ENCODE data around the gene LCN1.

LCN1 gene

GRCh38 chr9:135488527-135488926 lies 32.7 kb upstream of the LCN1 start:
- no peak for DNase-seq (ENCODE audit: low read depth)

GRCh38 chr9:135489188-135489906 lies 31.9 kb upstream of the LCN1 start:
- DNase-seq (ENCODE audit: low read depth) = no peak

DNA sequence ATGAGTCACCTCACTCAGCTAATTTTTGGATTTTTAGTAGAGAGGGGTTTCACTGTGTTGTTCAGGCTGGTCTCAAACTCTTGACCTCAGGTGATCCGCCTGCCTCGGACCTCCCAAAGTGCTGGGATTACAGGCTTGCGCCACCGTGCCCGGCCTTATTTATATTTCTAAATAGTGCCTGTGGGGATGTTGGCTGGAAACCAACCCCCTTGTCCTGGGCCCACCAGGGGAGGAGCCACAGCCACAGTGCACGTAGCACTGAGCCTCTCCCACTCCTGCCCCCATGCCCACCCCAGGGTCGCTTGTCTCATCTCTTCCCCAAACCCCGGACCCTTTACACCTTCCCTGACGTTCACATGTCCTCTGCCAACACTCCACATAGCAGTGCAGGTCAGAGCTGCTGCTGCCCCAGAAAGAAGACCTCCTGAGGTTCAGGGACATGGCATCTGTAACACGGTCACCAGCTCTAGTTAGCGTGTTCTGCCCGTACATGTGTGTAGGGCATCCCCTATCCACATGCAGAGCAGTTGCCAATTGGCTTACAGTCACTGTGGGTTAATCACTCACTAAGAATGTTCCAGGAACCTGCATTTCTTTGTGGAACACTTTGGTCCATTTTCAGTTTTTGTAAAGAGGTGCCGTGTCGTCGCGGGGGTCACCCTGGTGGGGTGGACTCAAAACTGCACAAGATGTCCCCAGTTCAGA lies 30.9 kb upstream of the LCN1 start:
- no peak for DNase-seq (ENCODE audit: low read depth)

DNA sequence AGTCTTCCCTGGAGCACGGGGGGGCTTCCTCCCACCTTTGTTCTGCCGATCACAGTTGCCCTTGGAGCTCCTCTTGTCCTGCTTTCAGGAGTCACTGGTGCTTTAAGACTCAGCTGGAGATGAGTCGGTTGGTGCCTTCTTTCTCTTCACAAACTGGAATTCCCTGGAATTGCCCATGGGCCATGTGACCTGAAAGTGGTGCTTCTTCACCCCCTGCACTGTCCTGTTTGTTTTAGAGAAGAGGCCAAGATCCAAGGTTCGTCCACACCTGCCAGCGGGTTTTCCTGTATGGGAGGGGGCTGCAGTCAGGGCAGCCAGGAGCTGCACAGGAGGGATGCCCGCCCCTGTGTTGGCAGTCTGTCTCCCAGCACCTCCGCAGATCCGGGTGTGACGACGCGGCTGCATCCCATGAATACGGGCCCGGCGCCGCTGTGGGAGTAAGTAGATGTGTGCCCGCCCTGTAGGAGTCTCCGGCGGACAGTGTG lies 30.2 kb upstream of the LCN1 start:
- DNase-seq (ENCODE audit: low read depth) = no peak

DNA sequence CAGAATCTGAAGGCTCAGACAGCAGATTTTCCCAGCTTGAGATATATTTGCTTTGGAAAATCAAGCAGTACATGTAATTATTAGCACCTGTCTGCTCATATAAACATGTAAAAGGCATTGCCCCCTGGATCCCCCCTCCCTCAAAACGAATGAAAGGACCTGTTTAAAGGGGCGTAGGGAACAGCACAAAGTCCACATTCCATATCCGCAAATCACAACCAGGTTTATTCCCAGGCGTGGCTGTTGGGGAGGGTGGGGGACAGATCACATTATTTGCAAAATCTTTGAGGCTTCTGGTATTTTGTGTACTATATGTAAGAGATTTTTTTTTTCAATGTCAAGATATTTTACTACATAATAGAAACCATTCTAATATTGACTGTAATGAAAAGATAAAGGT lies 29.5 kb upstream of the LCN1 start:
- no peak for DNase-seq (ENCODE audit: low read depth)

DNA sequence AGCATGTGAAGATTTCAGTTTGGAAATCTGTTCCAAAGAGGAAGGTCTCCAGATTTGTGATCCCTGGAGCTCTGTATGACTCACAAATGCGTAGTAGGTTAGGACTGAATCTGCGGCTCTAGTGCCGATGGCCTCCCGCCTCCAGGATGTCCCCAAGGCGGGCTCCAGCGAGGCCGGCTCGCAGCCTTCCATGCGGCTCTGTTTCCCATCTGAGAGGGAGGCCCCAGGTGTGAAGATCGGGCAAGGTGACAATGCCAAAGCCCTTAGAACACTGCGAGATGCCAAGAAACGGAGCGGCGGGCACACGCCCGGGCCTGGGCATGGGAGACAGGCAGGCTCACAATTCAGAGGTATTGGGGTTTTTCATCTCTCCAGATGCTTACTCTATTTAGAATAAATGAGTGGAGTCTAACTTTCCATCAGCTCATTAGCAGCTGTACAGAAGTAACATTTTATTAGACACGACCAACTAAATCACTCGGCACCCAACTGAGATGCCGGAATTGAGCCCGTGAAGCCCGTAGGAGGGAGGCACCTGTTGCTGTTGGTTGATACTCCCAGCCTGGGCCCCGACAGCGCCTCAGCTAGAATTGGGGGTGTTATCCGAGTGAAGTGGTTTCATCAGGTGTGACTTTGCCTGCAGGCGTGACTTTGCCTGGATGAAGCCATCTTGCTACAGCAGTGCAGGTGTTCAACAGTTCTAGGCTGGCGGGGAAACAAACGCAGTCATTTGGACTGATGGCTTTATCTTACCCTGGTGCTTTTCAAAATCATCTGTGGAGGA lies 28.2 kb upstream of the LCN1 start:
- no peak for DNase-seq (ENCODE audit: low read depth)

DNA sequence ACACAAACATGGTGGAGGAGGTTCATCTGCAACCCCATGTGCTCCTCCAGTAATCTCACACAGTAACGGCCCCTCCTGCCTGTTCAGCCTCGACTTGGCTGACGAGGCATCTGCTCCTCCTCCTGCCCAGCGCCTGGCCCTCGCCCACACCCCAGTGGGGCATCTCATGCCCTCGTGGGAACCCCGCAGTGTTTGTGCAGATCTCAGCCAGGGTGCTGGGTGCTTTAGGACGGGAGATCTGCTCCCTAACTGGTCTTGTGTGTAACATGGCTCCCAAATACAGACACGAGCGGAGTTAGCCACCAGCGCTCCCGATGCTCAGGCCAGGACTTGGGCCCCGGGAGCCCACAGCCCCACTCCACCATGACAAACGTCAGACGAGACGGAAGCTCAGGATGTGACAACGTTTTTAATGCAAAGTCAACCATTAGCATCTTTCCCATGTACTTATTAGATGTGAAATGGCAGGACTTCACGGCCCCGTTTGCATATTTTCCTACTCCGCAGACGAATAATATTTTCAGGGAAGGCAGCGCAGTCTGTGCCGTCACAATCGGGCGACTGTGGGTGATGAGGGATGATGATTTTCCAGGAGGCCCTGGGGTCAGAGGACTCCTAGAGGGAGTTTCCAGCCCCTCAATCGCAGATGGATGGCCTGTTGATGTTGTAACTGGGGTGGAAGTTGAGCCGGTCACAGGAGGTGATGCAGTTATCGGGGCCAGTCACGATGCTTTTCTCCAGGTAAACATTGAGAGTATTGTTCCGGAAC lies 26.3 kb upstream of the LCN1 start:
- no peak for DNase-seq (ENCODE audit: low read depth)

GRCh38 chr9:135498381-135499126 lies 22.7 kb upstream of the LCN1 start:
- DNase-seq (ENCODE audit: low read depth) = no peak

- DNase-seq (ENCODE audit: low read depth) = peak; percentile 88
Measured at GRCh38 chr9:135499326-135500070, 21.7 kb upstream of the LCN1 start.

DNA sequence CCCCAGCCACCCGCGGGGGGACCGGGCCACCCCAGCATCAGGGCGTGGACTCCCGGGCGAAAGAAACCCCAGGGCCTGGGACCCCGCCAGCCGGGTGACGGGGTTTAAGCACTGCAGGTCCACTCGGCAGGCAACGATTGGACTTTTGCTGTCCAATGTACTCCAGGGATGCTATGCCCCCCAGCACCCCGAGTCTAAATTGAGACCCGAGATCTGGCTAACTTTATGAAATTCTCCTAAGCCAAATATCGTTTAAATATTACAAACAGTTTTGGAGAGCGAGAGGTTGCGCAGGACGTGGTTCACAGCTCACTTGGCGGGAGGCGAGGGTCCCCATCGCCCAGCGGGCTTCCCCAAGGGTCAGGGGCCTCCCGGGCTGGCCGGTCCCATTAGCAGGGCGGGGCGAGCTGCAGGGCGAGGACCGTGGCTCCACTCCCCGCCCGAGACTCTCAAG lies 21.1 kb upstream of the LCN1 start:
- DNase-seq (ENCODE audit: low read depth) = no peak

GRCh38 chr9:135500525-135501260 lies 20.5 kb upstream of the LCN1 start, which contains the start of gene MRPS2:
Gene MRPS2 (plus strand): TSS chr9:135500682. CDS start chr9:135500711, 29 bp downstream.
- peak; percentile 69 for DNase-seq (ENCODE audit: low read depth)

GRCh38 chr9:135501261-135502167 lies 19.7 kb upstream of the LCN1 start:
- DNase-seq (ENCODE audit: low read depth) = no peak

DNA sequence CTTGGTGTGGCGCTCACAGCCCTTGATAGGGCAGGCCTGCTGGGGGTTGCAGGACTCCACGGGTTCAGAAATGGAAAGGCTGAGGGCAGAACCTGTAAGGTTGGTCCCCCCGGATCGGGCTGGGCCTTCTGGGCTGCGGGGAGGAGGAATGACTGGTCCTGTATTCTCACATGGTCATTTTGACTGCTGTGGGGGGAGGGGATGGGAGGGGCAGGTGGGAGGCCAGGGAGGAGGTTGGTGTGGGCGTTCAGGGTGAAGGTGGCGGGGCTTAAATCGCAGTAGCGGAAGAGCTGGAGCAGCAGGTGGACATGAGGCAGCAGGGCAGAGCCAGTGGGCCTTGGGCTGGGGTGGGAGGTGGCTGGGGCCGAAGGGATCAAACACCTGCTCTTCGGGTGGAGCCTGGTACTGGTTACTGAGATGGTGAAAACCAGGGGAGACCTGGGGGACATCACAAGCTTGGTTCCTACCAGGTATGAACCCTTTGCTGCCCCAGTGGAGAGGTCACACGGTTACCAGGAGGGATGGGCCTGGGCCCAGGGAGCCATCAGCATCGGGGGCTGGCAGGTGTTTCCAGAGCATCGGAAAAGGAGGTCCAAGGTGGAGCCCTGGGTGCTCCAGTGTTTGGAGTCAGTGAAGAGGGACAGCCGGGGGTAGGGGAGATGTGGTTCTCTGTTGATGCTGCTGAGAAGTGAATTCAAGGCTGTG lies 18.9 kb upstream of the LCN1 start:
- DNase-seq (ENCODE audit: low read depth) = no peak

DNA sequence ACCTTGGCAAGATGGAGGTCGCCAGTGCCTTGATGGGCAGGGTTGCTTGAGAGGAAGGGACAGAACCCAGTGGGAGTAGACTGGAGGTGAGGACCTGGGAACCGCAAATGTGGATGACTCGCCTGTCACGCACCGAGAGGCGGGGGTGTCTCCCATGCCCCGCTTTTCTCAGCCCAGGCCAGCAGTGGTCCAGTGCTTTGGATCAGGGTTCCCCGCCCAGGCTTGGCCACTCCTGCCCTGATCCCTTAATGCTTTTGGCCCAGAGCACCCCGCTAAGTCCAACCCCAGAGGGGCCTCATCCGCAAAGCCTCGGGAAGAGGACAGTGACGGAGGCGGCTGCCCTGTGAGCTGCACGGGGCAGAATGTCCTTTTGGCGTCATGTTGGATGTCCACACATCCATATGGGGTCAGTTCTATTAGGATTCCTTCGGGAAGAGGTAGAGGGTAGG lies 18.3 kb upstream of the LCN1 start:
- DNase-seq (ENCODE audit: low read depth) = no peak

DNA sequence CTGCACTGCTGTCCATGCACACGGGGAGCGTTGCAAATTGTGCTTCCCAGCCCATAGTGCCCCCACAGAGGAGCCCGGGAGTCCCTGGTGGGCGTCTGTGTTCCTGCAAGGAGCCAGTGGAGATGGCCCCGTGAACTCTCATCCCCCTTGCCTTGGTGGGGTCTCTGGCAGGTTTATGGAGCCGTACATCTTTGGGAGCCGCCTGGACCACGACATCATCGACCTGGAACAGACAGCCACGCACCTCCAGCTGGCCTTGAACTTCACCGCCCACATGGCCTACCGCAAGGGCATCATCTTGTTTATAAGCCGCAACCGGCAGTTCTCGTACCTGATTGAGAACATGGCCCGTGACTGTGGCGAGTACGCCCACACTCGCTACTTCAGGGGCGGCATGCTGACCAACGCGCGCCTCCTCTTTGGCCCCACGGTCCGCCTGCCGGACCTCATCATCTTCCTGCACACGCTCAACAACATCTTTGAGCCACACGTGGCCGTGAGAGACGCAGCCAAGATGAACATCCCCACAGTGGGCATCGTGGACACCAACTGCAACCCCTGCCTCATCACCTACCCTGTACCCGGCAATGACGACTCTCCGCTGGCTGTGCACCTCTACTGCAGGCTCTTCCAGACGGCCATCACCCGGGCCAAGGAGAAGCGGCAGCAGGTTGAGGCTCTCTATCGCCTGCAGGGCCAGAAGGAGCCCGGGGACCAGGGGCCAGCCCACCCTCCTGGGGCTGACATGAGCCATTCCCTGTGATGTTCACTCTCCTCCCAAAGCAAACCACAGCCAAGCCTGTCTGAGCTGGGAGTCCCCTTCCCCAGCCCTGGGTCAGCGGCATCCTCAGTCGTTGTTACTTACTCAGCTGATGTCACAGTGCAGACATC lies 17.6 kb upstream of the LCN1 start:
- DNase-seq (ENCODE audit: low read depth) = no peak
